IMR-90 (cell line): ENCODE measurements around the gene RNF144A. TPM values are rescaled to one million over a fixed set of nuclear protein-coding genes. Genes with fewer than 3 reads are reported as not detected.

ENCODE experiments used
- ATAC-seq: fragments of 200-7000 bp; cut with Tn5 transposase; 2 replicates; pipeline ENCODE4 v1.9.1; 2020; ENCODE audit warnings: low read depth, mild to moderate bottlenecking, moderate library complexity
- BruUV-seq: library from RNA; stranded (reverse); fragments of 400-500 nt; replicated peaks from 2 replicates; lab custom pipeline; 2021; lab: Mats Ljungman, UMichigan
- CTCF ChIA-PET: fragments of 300-600 bp; formaldehyde crosslinking; extraction: SDS; loops from one replicate; lab custom pipeline; 2021; ENCODE audit warnings: antibody characterized with exemption; lab: Yijun Ruan, JAX
- POLR2A ChIA-PET: fragments of 300-600 bp; sonication (Branson Sonifier 250); formaldehyde crosslinking; loops from one replicate; lab custom pipeline; 2022; ENCODE audit warnings: antibody characterized with exemption; ENCODE audit not compliant: unreplicated experiment; lab: Charles Lee
- DNase-seq: peaks from one replicate; pipeline ENCODE4 v3.0.0; 2013
- H2AFZ ChIP-seq: replicated peaks from 2 replicates; pipeline ENCODE3; 2013; ENCODE audit warnings: low read length, mild to moderate bottlenecking; ENCODE audit not compliant: poor library complexity
- H2AK5ac ChIP-seq: 2 replicates; pipeline ENCODE4 v1.6.1; 2013; ENCODE audit warnings: low read depth, low read length, inconsistent platforms
- H2AK9ac ChIP-seq: replicated peaks from 2 replicates; pipeline ENCODE3; 2013; ENCODE audit warnings: mild to moderate bottlenecking, low read depth, low read length, moderate library complexity; ENCODE audit not compliant: poor library complexity
- H2BK120ac ChIP-seq: 2 replicates; pipeline ENCODE4 v1.6.1; 2013; ENCODE audit warnings: low read depth, low read length, inconsistent platforms
- H2BK15ac ChIP-seq: 3 replicates; pipeline ENCODE4 v1.6.1; 2013; ENCODE audit warnings: low read depth, low read length, inconsistent platforms
- H2BK20ac ChIP-seq: 2 replicates; pipeline ENCODE4 v1.6.1; 2013; ENCODE audit warnings: low read depth, mild to moderate bottlenecking, inconsistent platforms, low read length, moderate library complexity
- H2BK5ac ChIP-seq: 2 replicates; pipeline ENCODE4 v1.6.1; 2013; ENCODE audit warnings: mild to moderate bottlenecking, low read depth, low read length, inconsistent platforms; ENCODE audit not compliant: poor library complexity, severe bottlenecking
- H3K14ac ChIP-seq: replicated peaks from 2 replicates; pipeline ENCODE4 v1.6.1; 2013; ENCODE audit warnings: low read depth, low read length, inconsistent platforms
- H3K18ac ChIP-seq: 2 replicates; pipeline ENCODE4 v1.6.1; 2013; ENCODE audit warnings: low read depth, low read length, control low read depth
- H3K23ac ChIP-seq: 2 replicates; pipeline ENCODE4 v1.6.1; 2013; ENCODE audit warnings: low read depth, low read length, inconsistent platforms
- H3K27ac ChIP-seq: 2 replicates; pipeline ENCODE4 v1.5.1; 2013; ENCODE audit warnings: mild to moderate bottlenecking, control low read depth, low read length; ENCODE audit not compliant: insufficient read depth
- H3K27me3 ChIP-seq: 2 replicates; pipeline ENCODE4 v1.6.1; 2013; ENCODE audit warnings: low read length; ENCODE audit not compliant: control insufficient read depth, insufficient read depth
- H3K36me3 ChIP-seq: 2 replicates; pipeline ENCODE4 v1.6.1; 2013; ENCODE audit warnings: low read length, mixed read lengths; ENCODE audit not compliant: control insufficient read depth, insufficient read depth
- H3K4ac ChIP-seq: 2 replicates; pipeline ENCODE4 v1.6.1; 2013; ENCODE audit warnings: low read depth, low read length, inconsistent platforms
- H3K4me1 ChIP-seq: 2 replicates; pipeline ENCODE4 v1.6.1; 2013; ENCODE audit warnings: low read length, mixed read lengths; ENCODE audit not compliant: control insufficient read depth, insufficient read depth
- H3K4me2 ChIP-seq: 2 replicates; pipeline ENCODE4 v1.6.1; 2013; ENCODE audit warnings: low read depth, mild to moderate bottlenecking, control low read depth, low read length, moderate library complexity
- H3K4me3 ChIP-seq: 2 replicates; pipeline ENCODE4 v1.5.1; 2013; ENCODE audit warnings: low read depth, mild to moderate bottlenecking, control low read depth, low read length, moderate library complexity; ENCODE audit not compliant: insufficient read depth
- H3K56ac ChIP-seq: 2 replicates; pipeline ENCODE4 v1.6.1; 2013; ENCODE audit warnings: low read length, inconsistent platforms; ENCODE audit not compliant: insufficient read depth; ENCODE audit errors: extremely low read depth
- H3K79me1 ChIP-seq, 2 experiments: 2 replicates each; pipeline ENCODE4 v1.6.1; 2013; ENCODE audit warnings: low read length in 2 of 2, inconsistent platforms in 1 of 2, low read depth in 1 of 2
- H3K9ac ChIP-seq: 2 replicates; pipeline ENCODE4 v1.6.1; 2013; ENCODE audit warnings: low read depth, low read length, control low read depth
- H3K9me1 ChIP-seq: 2 replicates; pipeline ENCODE4 v1.6.1; 2013; ENCODE audit warnings: low read length, inconsistent platforms; ENCODE audit not compliant: insufficient read depth
- H3K9me3 ChIP-seq: 2 replicates; pipeline ENCODE4 v1.6.1; 2013; ENCODE audit warnings: low read length; ENCODE audit not compliant: control insufficient read depth, insufficient read depth
- H4K20me1 ChIP-seq: 2 replicates; pipeline ENCODE4 v1.6.1; 2013; ENCODE audit warnings: low read length, inconsistent platforms; ENCODE audit not compliant: insufficient read depth
- H4K5ac ChIP-seq: 2 replicates; pipeline ENCODE4 v1.6.1; 2013; ENCODE audit warnings: mild to moderate bottlenecking, low read depth, low read length, control low read depth
- H4K8ac ChIP-seq, 2 experiments: 2 replicates each; pipeline ENCODE4 v1.6.1; 2013; ENCODE audit warnings: low read depth in 2 of 2, low read length in 2 of 2, control low read depth in 1 of 2, inconsistent platforms in 1 of 2
- H4K91ac ChIP-seq: 2 replicates; pipeline ENCODE4 v1.6.1; 2013; ENCODE audit warnings: low read depth, low read length, inconsistent platforms; ENCODE audit not compliant: insufficient read depth
- BHLHE40 ChIP-seq: fragments of 150-350 bp; IDR thresholded peaks from 2 replicates; pipeline ENCODE4 v1.6.1; 2016; ENCODE audit warnings: mild to moderate bottlenecking, low read depth, low read length
- CHD1 ChIP-seq: IDR thresholded peaks from 2 replicates; pipeline ENCODE4 v1.6.1; 2012; ENCODE audit warnings: low read depth, low read length, improper control_type of control experiment
- MAZ ChIP-seq: IDR thresholded peaks from 2 replicates; pipeline ENCODE4 v1.6.1; 2012; ENCODE audit warnings: low read depth, mild to moderate bottlenecking, low read length, improper control_type of control experiment, moderate library complexity, borderline replicate concordance
- POLR2A ChIP-seq: IDR thresholded peaks from 2 replicates; pipeline ENCODE4 v1.6.1; 2012; ENCODE audit warnings: mild to moderate bottlenecking, low read depth, low read length
- RCOR1 ChIP-seq: IDR thresholded peaks from 2 replicates; pipeline ENCODE4 v1.6.1; 2012; ENCODE audit warnings: mild to moderate bottlenecking, low read length, improper control_type of control experiment; ENCODE audit not compliant: insufficient replicate concordance
- RFX5 ChIP-seq: IDR thresholded peaks from 2 replicates; pipeline ENCODE4 v1.8.0; 2012; ENCODE audit warnings: low read depth, mild to moderate bottlenecking, low read length, moderate library complexity
- USF2 ChIP-seq: fragments of 150-350 bp; IDR thresholded peaks from 2 replicates; pipeline ENCODE4 v1.6.1; 2017; ENCODE audit warnings: mild to moderate bottlenecking, antibody characterized with exemption, low read length, low read depth
- WGBS, 2 experiments: methylation state at CpG; one replicate each; pipeline versions ENCODE4 v1.1.5 to v1.1.7; 2013; ENCODE audit warnings: missing lambda C conversion rate in 2 of 2; ENCODE audit not compliant: insufficient read length in 1 of 2; ENCODE audit errors: extremely low coverage in 2 of 2; 5-methylcytosine and 5-hydroxymethylcytosine counted together
- dilution Hi-C: fragments of 300-500 bp; cut with HindIII; formaldehyde crosslinking; loops from one replicate; pipeline ENCODE4 v1.14.3; 2018; ENCODE audit warnings: low sequenced_read_pairs; ENCODE audit not compliant: unreplicated experiment
- in situ Hi-C: fragments of 300-500 bp; cut with MboI; formaldehyde crosslinking; loops from 3 replicates; pipeline ENCODE4 v1.14.3; 2019; ENCODE audit warnings: low sequenced_read_pairs, inconsistent platforms, mixed read lengths
- intact Hi-C: fragments of 100-400 bp; cut with micrococcal nuclease; formaldehyde crosslinking; loops from 2 replicates; pipeline ENCODE4 v1.10.0; 2022
- polyA plus RNA-seq, 3 experiments: library from polyadenylated mRNA; depleted of rRNA; stranded (reverse); fragments of >200 nt; gene quantifications; 2 replicates each; pipeline ENCODE4 v1.2.3, GENCODE V29; 2012; ENCODE audit warnings: low replicate concordance in 1 of 3
- total RNA-seq: library from RNA; depleted of rRNA; stranded (reverse); fragments of >200 nt; gene quantifications from 2 replicates; pipeline ENCODE4 v1.2.3, GENCODE V29; 2012
- TF ChIP-seq, protein P1 (sequence below): conservative IDR thresholded peaks from 2 replicates; pipeline ENCODE4 v1.5.1; 2012; ENCODE audit warnings: mild to moderate bottlenecking, low read depth, low read length, improper control_type of control experiment

Gene RNF144A
- total and polyA plus RNA-seq, 2 of the 4 experiments (the other 2 are of a cell fraction): 0.18 to 0.26 TPM

DNA sequence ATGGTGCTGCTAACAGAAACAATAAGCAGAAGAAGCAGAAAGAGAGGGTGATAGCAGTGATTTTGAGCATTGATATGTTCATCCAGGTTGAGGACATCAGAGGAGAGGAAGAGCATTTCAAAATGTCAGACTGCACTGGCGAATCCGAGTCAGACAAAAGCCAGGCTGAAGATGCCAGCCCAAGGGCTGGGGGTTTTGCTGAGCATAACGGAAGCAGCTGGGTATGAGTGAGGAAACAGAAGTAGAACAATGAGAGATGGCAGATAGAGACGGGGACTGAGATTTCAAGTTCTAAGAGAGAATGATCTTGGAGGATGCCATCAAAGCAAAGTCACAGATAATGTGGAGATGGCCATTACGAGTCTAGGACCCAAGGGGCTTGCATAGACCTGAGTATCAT, 151.2 kb downstream of the RNF144A start:
- Histone ChIP-seq H4K20me1 (no peaks in the 10 kb centered on the region), H3K18ac (no peak overlapping the region), H3K36me3 (no peaks in the 10 kb centered on the region), H3K79me1 (no peaks in the 10 kb centered on the region), H2AFZ (no peak overlapping the region), H3K27ac (no peak overlapping the region), H2AK9ac (no peak overlapping the region), H2AK5ac (no peak overlapping the region), H3K4me2 (no peak overlapping the region), H4K5ac (no peak overlapping the region), H4K8ac (no peak overlapping the region), H3K4me3 (no peak overlapping the region), H3K23ac (no peak overlapping the region), H2BK20ac (no peak overlapping the region), H3K14ac (no peak overlapping the region), H2BK120ac (no peak overlapping the region), H2BK5ac (no peak overlapping the region), H3K27me3 (no peaks in the 10 kb centered on the region), H3K9ac (no peak overlapping the region), H3K9me1 (no peaks in the 10 kb centered on the region), H4K91ac (no peak overlapping the region), H3K4me1 (no peaks in the 10 kb centered on the region), H3K9me3 (no peaks in the 10 kb centered on the region), H3K56ac (no peak overlapping the region), H2BK15ac (no peak overlapping the region), H3K4ac (no peak overlapping the region)
- intact Hi-C loops: no loop called here
- no TSS peak for BruUV-seq
- dilution Hi-C loops: no loop called here
- CTCF ChIA-PET: no interaction called here
- POLR2A ChIA-PET: no interaction called here
- ATAC-seq (no peak), DNase-seq (no peak)
- in situ Hi-C loops: no loop called here
- TF ChIP-seq MAZ (no peak), CHD1 (no peak), RFX5 (no peak), RCOR1 (no peak), USF2 (no peak), BHLHE40 (no peak), POLR2A (no peak)
- TF ChIP-seq, protein P1, sequence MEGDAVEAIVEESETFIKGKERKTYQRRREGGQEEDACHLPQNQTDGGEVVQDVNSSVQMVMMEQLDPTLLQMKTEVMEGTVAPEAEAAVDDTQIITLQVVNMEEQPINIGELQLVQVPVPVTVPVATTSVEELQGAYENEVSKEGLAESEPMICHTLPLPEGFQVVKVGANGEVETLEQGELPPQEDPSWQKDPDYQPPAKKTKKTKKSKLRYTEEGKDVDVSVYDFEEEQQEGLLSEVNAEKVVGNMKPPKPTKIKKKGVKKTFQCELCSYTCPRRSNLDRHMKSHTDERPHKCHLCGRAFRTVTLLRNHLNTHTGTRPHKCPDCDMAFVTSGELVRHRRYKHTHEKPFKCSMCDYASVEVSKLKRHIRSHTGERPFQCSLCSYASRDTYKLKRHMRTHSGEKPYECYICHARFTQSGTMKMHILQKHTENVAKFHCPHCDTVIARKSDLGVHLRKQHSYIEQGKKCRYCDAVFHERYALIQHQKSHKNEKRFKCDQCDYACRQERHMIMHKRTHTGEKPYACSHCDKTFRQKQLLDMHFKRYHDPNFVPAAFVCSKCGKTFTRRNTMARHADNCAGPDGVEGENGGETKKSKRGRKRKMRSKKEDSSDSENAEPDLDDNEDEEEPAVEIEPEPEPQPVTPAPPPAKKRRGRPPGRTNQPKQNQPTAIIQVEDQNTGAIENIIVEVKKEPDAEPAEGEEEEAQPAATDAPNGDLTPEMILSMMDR: no peak
- WGBS, 2 experiments: 83% methylated on average over 1 of the region's 5 CpGs; no CpG with 5 or more reads in 1 of the 2 experiments
